A549 (cell line): Measurements from ENCODE around the gene TSNAX. TPM values are rescaled to one million over a fixed set of nuclear protein-coding genes. Genes with fewer than 3 reads are reported as not detected.
A peak's percentile ranks its signal among the peaks of the same experiment; 100 is the strongest.

Experiments used
- ATAC-seq, 2 experiments: fragments of 200-7000 bp in 1 of 2; fragments of >200 bp in 1 of 2; cut with Nextera tagmentation in 1 of 2; cut with Tn5 transposase in 1 of 2; 3 replicates each; pipeline versions ENCODE4 v1.8.0 to v1.9.1; 2018 to 2020; ENCODE audit warnings: mild to moderate bottlenecking in 1 of 2, moderate library complexity in 1 of 2
- CTCF ChIA-PET: fragments of 300-600 bp; sonication (Branson Sonifier 250); formaldehyde crosslinking; extraction: SDS; loops from one replicate; lab custom pipeline; 2021; ENCODE audit warnings: antibody characterized with exemption, inconsistent platforms; lab: Yijun Ruan, JAX
- POLR2A ChIA-PET: fragments of 350-600 bp; formaldehyde crosslinking; extraction: SDS; loops from one replicate; lab custom pipeline; 2021; ENCODE audit warnings: antibody characterized with exemption, inconsistent platforms; lab: Yijun Ruan, JAX
- DNase-seq, 2 experiments: peaks; one replicate each; pipeline versions ENCODE4 v3.0.0 to v3.0.0-alpha.2; 2011 to 2016; ENCODE audit warnings: low read depth in 1 of 2, low spot score in 1 of 2
- FAIRE-seq: peaks from 2 replicates; lab custom pipeline; 2011; peaks lifted over from hg19 to GRCh38; lab: Jason Lieb, UNC
- H3K27ac ChIP-seq, 2 experiments: fragments of >200 bp; sonication (Bioruptor Twin); formaldehyde crosslinking; 3 replicates each; pipeline ENCODE4 v1.5.1; 2016 to 2017
- H3K4me1 ChIP-seq: fragments of >200 bp; sonication (Bioruptor Twin); formaldehyde crosslinking; 3 replicates; pipeline ENCODE4 v1.6.1; 2016
- H3K4me2 ChIP-seq: fragments of >200 bp; sonication (Bioruptor Twin); formaldehyde crosslinking; 3 replicates; pipeline ENCODE4 v1.6.1; 2016
- H3K4me3 ChIP-seq: fragments of >200 bp; sonication (Bioruptor Twin); formaldehyde crosslinking; 3 replicates; pipeline ENCODE4 v1.5.1; 2016
- H3K9me3 ChIP-seq: fragments of >200 bp; sonication (Bioruptor Twin); formaldehyde crosslinking; 3 replicates; pipeline ENCODE4 v1.6.1; 2016
- CBX8 ChIP-seq: fragments of 200-600 bp; sonication (generic); IDR thresholded peaks from 2 replicates; pipeline ENCODE4 v1.6.1; 2016
- EHF ChIP-seq: fragments of 250-450 bp; sonication (Bioruptor Pico); IDR thresholded peaks from 2 replicates; pipeline ENCODE4 v1.5.0; 2020; ENCODE audit warnings: mild to moderate bottlenecking
- EHMT2 ChIP-seq: fragments of 200-600 bp; sonication (generic); IDR thresholded peaks from 2 replicates; pipeline ENCODE4 v1.6.1; 2016; ENCODE audit warnings: antibody characterized with exemption, low read depth, mild to moderate bottlenecking, moderate library complexity
- EP300 ChIP-seq, 2 experiments: fragments of >200 bp; sonication (Bioruptor Twin); formaldehyde crosslinking; IDR thresholded peaks; 2 replicates in 1 of 2; 3 replicates in 1 of 2; pipeline ENCODE4 v1.6.1; 2016 to 2017
- ESRRA ChIP-seq: fragments of 150-350 bp; IDR thresholded peaks from 2 replicates; pipeline ENCODE4 v1.6.1; 2014; ENCODE audit warnings: mild to moderate bottlenecking, low read length, borderline replicate concordance
- HEYL ChIP-seq: fragments of 250-450 bp; sonication (Bioruptor Pico); IDR thresholded peaks from 2 replicates; pipeline ENCODE4 v1.8.0; 2021; ENCODE audit warnings: mild to moderate bottlenecking, moderate library complexity
- MAFK ChIP-seq: fragments of 450-650 bp; IDR thresholded peaks from 2 replicates; pipeline ENCODE4 v1.6.1; 2014; ENCODE audit not compliant: partially characterized antibody
- MYC ChIP-seq: IDR thresholded peaks from 2 replicates; pipeline ENCODE4 v1.6.1; 2012; ENCODE audit warnings: mild to moderate bottlenecking, inconsistent platforms, low read length, improper control_type of control experiment, borderline replicate concordance
- NPAS2 ChIP-seq: fragments of 250-450 bp; sonication (Bioruptor Pico); IDR thresholded peaks from 2 replicates; pipeline ENCODE4 v1.8.0; 2022; ENCODE audit warnings: mild to moderate bottlenecking, moderate library complexity, borderline replicate concordance
- POLR2AphosphoS2 ChIP-seq: conservative IDR thresholded peaks from 2 replicates; pipeline ENCODE4 v1.6.1; 2012; ENCODE audit warnings: low read length, improper control_type of control experiment, inconsistent platforms
- ZC3H11A ChIP-seq: fragments of 450-650 bp; IDR thresholded peaks from 2 replicates; pipeline ENCODE4 v1.6.1; 2014; ENCODE audit warnings: antibody characterized with exemption, mild to moderate bottlenecking
- ZNF302 ChIP-seq: fragments of 250-450 bp; sonication (Bioruptor Pico); IDR thresholded peaks from 2 replicates; pipeline ENCODE4 v1.9.0; 2021; ENCODE audit warnings: inconsistent platforms, mild to moderate bottlenecking, moderate library complexity
- WGBS: methylation state at CpG from one replicate; pipeline ENCODE4 v1.1.6; 2017; ENCODE audit errors: missing lambda C conversion rate; 5-methylcytosine and 5-hydroxymethylcytosine counted together
- polyA plus RNA-seq, 4 experiments: library from polyadenylated mRNA; depleted of rRNA in 3 of 4; stranded (reverse); fragments of >200 nt; fragmentation: RNase III in 1 of 4; extraction: RNeasy Plus Mini Kit Qiagen cat#74134 plus additional on column Dnase treatment in 1 of 4; gene quantifications; 2 replicates in 3 of 4; 3 replicates in 1 of 4; pipeline ENCODE4 v1.2.3, GENCODE V29; 2011 to 2017
- TF ChIP-seq, protein P1 (sequence below): fragments of 200-600 bp; sonication (generic); IDR thresholded peaks from 2 replicates; pipeline ENCODE4 v1.6.1; 2016; ENCODE audit warnings: antibody characterized with exemption, mild to moderate bottlenecking, moderate library complexity
- TF ChIP-seq, protein P2 (sequence below): fragments of >200 bp; sonication (Bioruptor Twin); formaldehyde crosslinking; IDR thresholded peaks from 2 replicates; pipeline ENCODE4 v1.6.1; 2016
- TF ChIP-seq, protein P3 (sequence below): fragments of 250-450 bp; sonication (Bioruptor Pico); IDR thresholded peaks from 2 replicates; pipeline ENCODE4 v1.5.0; 2020; ENCODE audit warnings: low read depth, mild to moderate bottlenecking, moderate library complexity
- TF ChIP-seq, protein P4 (sequence below): IDR thresholded peaks from 2 replicates; pipeline ENCODE4 v1.6.1; 2012
- TF ChIP-seq, protein P5 (sequence below): fragments of >200 bp; sonication (Bioruptor Twin); formaldehyde crosslinking; IDR thresholded peaks from 3 replicates; pipeline ENCODE4 v1.5.1; 2016
- TF ChIP-seq, protein P6 (sequence below): IDR thresholded peaks from 2 replicates; pipeline ENCODE4 v1.6.1; 2012; ENCODE audit warnings: low read depth, borderline replicate concordance

The TSNAX gene
- polyA plus RNA-seq, 2 of the 4 experiments (the other 2 are of a cell fraction) = 48.5 to 58.3 TPM

DNA sequence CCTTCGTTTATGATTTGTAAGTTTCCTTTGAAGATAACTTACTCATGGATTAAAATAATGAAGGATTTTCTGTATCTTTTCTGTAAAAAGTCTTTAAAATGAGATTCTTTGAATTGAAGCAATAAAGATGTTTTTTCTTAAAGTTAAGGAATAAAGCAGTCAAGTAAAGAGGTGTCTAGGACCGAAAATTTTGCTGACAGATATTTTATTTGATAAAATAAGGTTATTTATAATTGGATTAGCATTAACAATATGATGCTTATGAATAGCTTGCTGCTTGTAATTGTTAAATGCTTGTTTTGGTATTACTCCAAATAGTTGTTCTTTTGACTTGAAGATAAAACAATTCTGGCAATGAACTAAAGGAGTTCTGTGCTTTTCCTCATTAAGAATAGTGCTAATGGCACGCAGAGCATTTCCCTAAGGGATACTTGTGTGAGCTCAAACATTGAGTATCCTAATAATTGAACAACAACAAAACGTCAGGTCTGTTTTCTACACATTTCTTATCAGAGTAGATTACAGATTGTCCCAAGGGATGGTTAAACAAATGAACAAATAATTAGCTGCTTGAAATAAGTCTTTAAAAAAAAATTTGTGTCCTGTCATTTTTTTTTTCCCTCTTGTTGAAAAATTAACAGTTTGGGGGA is 16.6 kb downstream of the TSNAX start:
- 0 out of 3 replicates have a peak, but pooled peaks cover under 1% of the 10 kb centered on the region for H3K4me1 ChIP-seq
- ChIA-PET POLR2A (no interaction called here), CTCF (interaction anchor here (0.6 to 1.1 kb wide), 2 partner anchors 39 to 76 kb away, joined by 3 to 4 read pairs; no protein-coding TSS in a partner anchor)
- FAIRE-seq (no peak), ATAC-seq (no peak), DNase-seq (no peak)
- H3K4me3 ChIP-seq = no peak overlapping the region
- H3K4me2 ChIP-seq = no peak overlapping the region
- peak; percentile 30 for TF ChIP-seq MAFK
- no peak for TF ChIP-seq ESRRA
- peaks cover 9% of the 10 kb centered on the region; the same call in 2 of the 3 replicates for H3K9me3 ChIP-seq
- 86% methylated on average over 4 of the region's 4 CpGs for WGBS
- no peak overlapping the region for H3K27ac ChIP-seq

DNA sequence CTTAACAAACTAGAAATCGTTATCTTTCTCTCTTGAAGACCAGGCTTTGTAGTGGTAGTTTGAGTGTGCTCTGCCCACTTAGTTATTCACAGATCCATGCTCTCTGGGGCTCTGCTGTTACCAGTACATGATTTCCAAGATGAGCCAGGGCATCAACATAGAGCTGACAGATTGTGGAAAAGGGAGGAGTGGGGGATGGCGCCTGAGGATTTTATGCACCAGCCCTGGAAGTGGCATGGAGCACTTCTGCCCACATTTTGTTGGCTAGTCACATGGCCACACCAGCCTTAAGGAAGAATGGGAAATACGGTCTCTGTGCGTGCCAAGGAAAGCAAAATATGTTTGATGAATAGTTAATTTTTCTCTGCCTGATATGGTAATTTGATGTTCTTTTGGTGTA is 18.2 kb downstream of the TSNAX start:
- CTCF ChIA-PET = interaction anchor here (0.8 to 1.5 kb wide), 4 partner anchors 12 to 189 kb away, joined by 3 to 5 read pairs (median 4); no protein-coding TSS in a partner anchor
- TF ChIP-seq MYC (no peak), CBX8 (no peak), EHF (no peak)
- TF ChIP-seq, protein P1, sequence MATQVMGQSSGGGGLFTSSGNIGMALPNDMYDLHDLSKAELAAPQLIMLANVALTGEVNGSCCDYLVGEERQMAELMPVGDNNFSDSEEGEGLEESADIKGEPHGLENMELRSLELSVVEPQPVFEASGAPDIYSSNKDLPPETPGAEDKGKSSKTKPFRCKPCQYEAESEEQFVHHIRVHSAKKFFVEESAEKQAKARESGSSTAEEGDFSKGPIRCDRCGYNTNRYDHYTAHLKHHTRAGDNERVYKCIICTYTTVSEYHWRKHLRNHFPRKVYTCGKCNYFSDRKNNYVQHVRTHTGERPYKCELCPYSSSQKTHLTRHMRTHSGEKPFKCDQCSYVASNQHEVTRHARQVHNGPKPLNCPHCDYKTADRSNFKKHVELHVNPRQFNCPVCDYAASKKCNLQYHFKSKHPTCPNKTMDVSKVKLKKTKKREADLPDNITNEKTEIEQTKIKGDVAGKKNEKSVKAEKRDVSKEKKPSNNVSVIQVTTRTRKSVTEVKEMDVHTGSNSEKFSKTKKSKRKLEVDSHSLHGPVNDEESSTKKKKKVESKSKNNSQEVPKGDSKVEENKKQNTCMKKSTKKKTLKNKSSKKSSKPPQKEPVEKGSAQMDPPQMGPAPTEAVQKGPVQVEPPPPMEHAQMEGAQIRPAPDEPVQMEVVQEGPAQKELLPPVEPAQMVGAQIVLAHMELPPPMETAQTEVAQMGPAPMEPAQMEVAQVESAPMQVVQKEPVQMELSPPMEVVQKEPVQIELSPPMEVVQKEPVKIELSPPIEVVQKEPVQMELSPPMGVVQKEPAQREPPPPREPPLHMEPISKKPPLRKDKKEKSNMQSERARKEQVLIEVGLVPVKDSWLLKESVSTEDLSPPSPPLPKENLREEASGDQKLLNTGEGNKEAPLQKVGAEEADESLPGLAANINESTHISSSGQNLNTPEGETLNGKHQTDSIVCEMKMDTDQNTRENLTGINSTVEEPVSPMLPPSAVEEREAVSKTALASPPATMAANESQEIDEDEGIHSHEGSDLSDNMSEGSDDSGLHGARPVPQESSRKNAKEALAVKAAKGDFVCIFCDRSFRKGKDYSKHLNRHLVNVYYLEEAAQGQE = no peak
- TF ChIP-seq, protein P2, sequence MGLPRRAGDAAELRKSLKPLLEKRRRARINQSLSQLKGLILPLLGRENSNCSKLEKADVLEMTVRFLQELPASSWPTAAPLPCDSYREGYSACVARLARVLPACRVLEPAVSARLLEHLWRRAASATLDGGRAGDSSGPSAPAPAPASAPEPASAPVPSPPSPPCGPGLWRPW = no peak
- no peak overlapping the region for H3K4me3 ChIP-seq
- H3K4me1 ChIP-seq = 0 out of 3 replicates have a peak, but pooled peaks cover 3% of the 10 kb centered on the region
- POLR2A ChIA-PET = no interaction called here
- DNase-seq (no peak), FAIRE-seq (no peak), ATAC-seq (no peak)
- no peak overlapping the region for H3K4me2 ChIP-seq
- 93% methylated on average over 4 of the region's 4 CpGs for WGBS
- no peak overlapping the region for H3K27ac ChIP-seq
- no peaks in the 10 kb centered on the region for H3K9me3 ChIP-seq

DNA sequence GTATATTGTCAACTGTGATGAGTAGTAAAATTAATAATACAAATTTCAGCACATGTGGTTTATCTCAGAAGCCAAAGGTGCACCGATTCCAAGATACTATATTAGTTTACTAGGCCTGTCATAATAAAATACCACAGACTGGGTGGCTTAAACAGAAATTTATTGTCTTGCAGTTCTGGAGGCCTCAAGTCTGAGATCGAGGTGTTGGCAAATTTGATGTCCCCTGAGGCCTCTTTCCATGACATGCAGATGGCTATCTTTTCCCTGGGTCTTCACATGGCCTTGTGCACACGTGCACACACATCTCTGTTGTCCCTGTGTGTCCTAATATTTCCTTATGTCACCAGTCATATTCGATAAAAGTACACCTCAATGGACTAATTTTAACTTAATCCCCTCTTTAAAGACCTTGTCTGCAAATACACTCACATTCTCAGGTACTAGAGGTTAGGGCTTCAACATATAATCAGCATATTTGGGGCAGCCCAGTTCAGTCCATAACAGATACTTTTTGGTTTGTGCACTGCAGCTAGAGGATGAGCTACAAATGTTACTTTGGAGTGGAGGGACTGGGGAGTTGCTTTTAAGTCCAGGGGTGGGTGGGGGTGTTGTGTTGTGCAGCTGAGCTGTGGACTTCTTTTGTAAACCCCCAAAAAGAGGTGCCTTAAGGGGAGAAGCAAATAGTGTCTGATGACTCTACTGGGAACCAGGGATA is 21.4 kb downstream of the TSNAX start:
- FAIRE-seq = no peak
- Histone ChIP-seq H3K4me2 (no peak overlapping the region), H3K4me1 (0 out of 3 replicates have a peak, but pooled peaks cover 6% of the 10 kb centered on the region), H3K27ac (no peak overlapping the region), H3K4me3 (no peak overlapping the region), H3K9me3 (no peaks in the 10 kb centered on the region)
- ChIA-PET CTCF (interaction anchor here (0.9 to 3.6 kb wide), 6 partner anchors 14 to 190 kb away, joined by 3 to 14 read pairs (median 4); no protein-coding TSS in a partner anchor), POLR2A (no interaction called here)
- 64% methylated on average over 4 of the region's 4 CpGs for WGBS
- ATAC-seq = peak; percentile 43 to 52; a peak in 3 of 6 replicates
- DNase-seq = no peak
- TF ChIP-seq POLR2AphosphoS2 (no peak), NPAS2 (CRISPR knock-in tag) (no peak), EHMT2 (no peak), ZC3H11A (no peak), MYC (no peak), EP300 (IDR thresholded peaks at IDR 0.05) (no peak), HEYL (CRISPR knock-in tag) (no peak), ZNF302 (CRISPR knock-in tag) (no peak)
- TF ChIP-seq, protein P3, sequence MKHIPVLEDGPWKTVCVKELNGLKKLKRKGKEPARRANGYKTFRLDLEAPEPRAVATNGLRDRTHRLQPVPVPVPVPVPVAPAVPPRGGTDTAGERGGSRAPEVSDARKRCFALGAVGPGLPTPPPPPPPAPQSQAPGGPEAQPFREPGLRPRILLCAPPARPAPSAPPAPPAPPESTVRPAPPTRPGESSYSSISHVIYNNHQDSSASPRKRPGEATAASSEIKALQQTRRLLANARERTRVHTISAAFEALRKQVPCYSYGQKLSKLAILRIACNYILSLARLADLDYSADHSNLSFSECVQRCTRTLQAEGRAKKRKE = no peak
- TF ChIP-seq, protein P4, sequence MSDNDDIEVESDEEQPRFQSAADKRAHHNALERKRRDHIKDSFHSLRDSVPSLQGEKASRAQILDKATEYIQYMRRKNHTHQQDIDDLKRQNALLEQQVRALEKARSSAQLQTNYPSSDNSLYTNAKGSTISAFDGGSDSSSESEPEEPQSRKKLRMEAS = no peak
- TF ChIP-seq, protein P5, sequence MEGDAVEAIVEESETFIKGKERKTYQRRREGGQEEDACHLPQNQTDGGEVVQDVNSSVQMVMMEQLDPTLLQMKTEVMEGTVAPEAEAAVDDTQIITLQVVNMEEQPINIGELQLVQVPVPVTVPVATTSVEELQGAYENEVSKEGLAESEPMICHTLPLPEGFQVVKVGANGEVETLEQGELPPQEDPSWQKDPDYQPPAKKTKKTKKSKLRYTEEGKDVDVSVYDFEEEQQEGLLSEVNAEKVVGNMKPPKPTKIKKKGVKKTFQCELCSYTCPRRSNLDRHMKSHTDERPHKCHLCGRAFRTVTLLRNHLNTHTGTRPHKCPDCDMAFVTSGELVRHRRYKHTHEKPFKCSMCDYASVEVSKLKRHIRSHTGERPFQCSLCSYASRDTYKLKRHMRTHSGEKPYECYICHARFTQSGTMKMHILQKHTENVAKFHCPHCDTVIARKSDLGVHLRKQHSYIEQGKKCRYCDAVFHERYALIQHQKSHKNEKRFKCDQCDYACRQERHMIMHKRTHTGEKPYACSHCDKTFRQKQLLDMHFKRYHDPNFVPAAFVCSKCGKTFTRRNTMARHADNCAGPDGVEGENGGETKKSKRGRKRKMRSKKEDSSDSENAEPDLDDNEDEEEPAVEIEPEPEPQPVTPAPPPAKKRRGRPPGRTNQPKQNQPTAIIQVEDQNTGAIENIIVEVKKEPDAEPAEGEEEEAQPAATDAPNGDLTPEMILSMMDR = no peak
- TF ChIP-seq, protein P6, sequence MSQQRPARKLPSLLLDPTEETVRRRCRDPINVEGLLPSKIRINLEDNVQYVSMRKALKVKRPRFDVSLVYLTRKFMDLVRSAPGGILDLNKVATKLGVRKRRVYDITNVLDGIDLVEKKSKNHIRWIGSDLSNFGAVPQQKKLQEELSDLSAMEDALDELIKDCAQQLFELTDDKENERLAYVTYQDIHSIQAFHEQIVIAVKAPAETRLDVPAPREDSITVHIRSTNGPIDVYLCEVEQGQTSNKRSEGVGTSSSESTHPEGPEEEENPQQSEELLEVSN = no peak
- TF ChIP-seq, protein P2 = no peak
